Panc1 (cell line): ENCODE data around the gene RAI2.

Experiments
- POLR2AphosphoS5 ChIP-seq: IDR thresholded peaks from 2 replicates; pipeline ENCODE4 v1.6.1; 2012; ENCODE audit warnings: mild to moderate bottlenecking, low read depth, low read length, moderate library complexity
- SIN3A ChIP-seq: IDR thresholded peaks from 2 replicates; pipeline ENCODE4 v1.6.1; 2012; ENCODE audit warnings: low read depth, mild to moderate bottlenecking, low read length, moderate library complexity, borderline replicate concordance; ENCODE audit not compliant: insufficient read depth
- TCF7L2 ChIP-seq: IDR thresholded peaks from 2 replicates; pipeline ENCODE4 v1.6.1; 2011; ENCODE audit warnings: mild to moderate bottlenecking, low read depth, low read length, inconsistent platforms
- TF ChIP-seq, protein P1 (sequence below): fragments of 450-650 bp; IDR thresholded peaks from 2 replicates; pipeline ENCODE4 v1.5.1; 2017; ENCODE audit warnings: mild to moderate bottlenecking
- TF ChIP-seq, protein P2 (sequence below), 2 experiments: IDR thresholded peaks; 2 replicates each; pipeline ENCODE4 v1.6.1; 2011 to 2012; ENCODE audit warnings: low read depth in 2 of 2, control low read depth in 1 of 2, low read length in 1 of 2, mild to moderate bottlenecking in 1 of 2, moderate library complexity in 1 of 2; ENCODE audit not compliant: insufficient read depth in 1 of 2

- TF ChIP-seq, protein P1, sequence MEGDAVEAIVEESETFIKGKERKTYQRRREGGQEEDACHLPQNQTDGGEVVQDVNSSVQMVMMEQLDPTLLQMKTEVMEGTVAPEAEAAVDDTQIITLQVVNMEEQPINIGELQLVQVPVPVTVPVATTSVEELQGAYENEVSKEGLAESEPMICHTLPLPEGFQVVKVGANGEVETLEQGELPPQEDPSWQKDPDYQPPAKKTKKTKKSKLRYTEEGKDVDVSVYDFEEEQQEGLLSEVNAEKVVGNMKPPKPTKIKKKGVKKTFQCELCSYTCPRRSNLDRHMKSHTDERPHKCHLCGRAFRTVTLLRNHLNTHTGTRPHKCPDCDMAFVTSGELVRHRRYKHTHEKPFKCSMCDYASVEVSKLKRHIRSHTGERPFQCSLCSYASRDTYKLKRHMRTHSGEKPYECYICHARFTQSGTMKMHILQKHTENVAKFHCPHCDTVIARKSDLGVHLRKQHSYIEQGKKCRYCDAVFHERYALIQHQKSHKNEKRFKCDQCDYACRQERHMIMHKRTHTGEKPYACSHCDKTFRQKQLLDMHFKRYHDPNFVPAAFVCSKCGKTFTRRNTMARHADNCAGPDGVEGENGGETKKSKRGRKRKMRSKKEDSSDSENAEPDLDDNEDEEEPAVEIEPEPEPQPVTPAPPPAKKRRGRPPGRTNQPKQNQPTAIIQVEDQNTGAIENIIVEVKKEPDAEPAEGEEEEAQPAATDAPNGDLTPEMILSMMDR = no peak
- TF ChIP-seq, protein P2, sequence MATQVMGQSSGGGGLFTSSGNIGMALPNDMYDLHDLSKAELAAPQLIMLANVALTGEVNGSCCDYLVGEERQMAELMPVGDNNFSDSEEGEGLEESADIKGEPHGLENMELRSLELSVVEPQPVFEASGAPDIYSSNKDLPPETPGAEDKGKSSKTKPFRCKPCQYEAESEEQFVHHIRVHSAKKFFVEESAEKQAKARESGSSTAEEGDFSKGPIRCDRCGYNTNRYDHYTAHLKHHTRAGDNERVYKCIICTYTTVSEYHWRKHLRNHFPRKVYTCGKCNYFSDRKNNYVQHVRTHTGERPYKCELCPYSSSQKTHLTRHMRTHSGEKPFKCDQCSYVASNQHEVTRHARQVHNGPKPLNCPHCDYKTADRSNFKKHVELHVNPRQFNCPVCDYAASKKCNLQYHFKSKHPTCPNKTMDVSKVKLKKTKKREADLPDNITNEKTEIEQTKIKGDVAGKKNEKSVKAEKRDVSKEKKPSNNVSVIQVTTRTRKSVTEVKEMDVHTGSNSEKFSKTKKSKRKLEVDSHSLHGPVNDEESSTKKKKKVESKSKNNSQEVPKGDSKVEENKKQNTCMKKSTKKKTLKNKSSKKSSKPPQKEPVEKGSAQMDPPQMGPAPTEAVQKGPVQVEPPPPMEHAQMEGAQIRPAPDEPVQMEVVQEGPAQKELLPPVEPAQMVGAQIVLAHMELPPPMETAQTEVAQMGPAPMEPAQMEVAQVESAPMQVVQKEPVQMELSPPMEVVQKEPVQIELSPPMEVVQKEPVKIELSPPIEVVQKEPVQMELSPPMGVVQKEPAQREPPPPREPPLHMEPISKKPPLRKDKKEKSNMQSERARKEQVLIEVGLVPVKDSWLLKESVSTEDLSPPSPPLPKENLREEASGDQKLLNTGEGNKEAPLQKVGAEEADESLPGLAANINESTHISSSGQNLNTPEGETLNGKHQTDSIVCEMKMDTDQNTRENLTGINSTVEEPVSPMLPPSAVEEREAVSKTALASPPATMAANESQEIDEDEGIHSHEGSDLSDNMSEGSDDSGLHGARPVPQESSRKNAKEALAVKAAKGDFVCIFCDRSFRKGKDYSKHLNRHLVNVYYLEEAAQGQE (IDR thresholded peaks at IDR 0.05; ENCODE audit: insufficient read depth in 1 of 2, low read depth in 2 of 2, low read length in 1 of 2) = no peak
- no peak for TF ChIP-seq POLR2AphosphoS5
- no peak for TF ChIP-seq TCF7L2
- no peak for TF ChIP-seq SIN3A
These were observed 87.7 kb downstream of the RAI2 start for GRCh38 chrX:17773221-17773876.
